BE2C (cell line): ENCODE measurements around the gene KRTAP10-1.

Experiments
- DNase-seq: peaks from one replicate; pipeline ENCODE4 v3.0.0-alpha.2; 2020
- H3K27me3 ChIP-seq: fragments of 250-450 bp; sonication (Bioruptor Pico); 2 replicates; pipeline ENCODE4 v1.5.1; 2020; ENCODE audit warnings: mild to moderate bottlenecking
- H3K36me3 ChIP-seq: fragments of 250-450 bp; sonication (Bioruptor Pico); 2 replicates; pipeline ENCODE4 v1.5.1; 2020; ENCODE audit warnings: mild to moderate bottlenecking
- H3K4me1 ChIP-seq: fragments of 250-450 bp; sonication (Bioruptor Pico); 2 replicates; pipeline ENCODE4 v1.5.1; 2020
- H3K4me3 ChIP-seq: 2 replicates; pipeline ENCODE4 v1.5.1; 2011; ENCODE audit warnings: low read depth, low read length
- H3K9me3 ChIP-seq: fragments of 250-450 bp; sonication (Bioruptor Pico); 2 replicates; pipeline ENCODE4 v1.5.1; 2020
- TF ChIP-seq, protein P1 (sequence below): IDR thresholded peaks from 2 replicates; pipeline ENCODE4 v1.5.1; 2012; ENCODE audit warnings: mild to moderate bottlenecking, low read depth, low read length

KRTAP10-1 gene

DNA sequence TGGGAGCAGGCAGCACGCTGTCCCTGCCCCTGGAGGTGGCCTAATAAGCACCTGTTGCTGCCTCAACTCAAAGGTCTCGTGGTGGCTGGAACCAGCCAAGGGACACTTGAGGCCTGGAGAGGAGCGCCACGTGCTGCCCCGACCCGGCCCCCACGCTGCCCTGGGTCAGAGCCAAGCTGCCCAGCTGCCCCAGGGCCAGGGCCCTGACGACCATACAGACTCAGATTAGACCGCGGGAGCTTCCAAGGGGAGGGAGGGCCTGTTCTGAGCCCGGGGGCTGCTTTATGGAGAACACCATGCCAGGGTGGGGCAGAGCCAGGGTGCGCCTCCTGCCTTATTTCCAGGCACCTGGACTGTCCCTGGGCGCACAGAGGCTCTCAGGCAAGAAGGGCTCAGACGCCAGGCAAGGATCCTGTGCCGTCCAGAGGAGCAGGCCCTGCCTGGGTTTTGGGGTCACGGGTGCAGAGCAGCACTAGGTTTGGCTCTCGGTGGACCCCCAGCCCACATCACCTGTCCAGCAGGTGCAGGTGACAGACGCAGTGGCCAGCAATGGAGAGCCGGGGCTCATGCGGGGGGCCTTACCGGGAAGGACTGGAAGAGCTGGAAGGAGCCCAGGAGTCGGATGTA lies 18.6 kb downstream of the KRTAP10-1 start:
- TF ChIP-seq, protein P1, sequence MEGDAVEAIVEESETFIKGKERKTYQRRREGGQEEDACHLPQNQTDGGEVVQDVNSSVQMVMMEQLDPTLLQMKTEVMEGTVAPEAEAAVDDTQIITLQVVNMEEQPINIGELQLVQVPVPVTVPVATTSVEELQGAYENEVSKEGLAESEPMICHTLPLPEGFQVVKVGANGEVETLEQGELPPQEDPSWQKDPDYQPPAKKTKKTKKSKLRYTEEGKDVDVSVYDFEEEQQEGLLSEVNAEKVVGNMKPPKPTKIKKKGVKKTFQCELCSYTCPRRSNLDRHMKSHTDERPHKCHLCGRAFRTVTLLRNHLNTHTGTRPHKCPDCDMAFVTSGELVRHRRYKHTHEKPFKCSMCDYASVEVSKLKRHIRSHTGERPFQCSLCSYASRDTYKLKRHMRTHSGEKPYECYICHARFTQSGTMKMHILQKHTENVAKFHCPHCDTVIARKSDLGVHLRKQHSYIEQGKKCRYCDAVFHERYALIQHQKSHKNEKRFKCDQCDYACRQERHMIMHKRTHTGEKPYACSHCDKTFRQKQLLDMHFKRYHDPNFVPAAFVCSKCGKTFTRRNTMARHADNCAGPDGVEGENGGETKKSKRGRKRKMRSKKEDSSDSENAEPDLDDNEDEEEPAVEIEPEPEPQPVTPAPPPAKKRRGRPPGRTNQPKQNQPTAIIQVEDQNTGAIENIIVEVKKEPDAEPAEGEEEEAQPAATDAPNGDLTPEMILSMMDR: no peak

DNA sequence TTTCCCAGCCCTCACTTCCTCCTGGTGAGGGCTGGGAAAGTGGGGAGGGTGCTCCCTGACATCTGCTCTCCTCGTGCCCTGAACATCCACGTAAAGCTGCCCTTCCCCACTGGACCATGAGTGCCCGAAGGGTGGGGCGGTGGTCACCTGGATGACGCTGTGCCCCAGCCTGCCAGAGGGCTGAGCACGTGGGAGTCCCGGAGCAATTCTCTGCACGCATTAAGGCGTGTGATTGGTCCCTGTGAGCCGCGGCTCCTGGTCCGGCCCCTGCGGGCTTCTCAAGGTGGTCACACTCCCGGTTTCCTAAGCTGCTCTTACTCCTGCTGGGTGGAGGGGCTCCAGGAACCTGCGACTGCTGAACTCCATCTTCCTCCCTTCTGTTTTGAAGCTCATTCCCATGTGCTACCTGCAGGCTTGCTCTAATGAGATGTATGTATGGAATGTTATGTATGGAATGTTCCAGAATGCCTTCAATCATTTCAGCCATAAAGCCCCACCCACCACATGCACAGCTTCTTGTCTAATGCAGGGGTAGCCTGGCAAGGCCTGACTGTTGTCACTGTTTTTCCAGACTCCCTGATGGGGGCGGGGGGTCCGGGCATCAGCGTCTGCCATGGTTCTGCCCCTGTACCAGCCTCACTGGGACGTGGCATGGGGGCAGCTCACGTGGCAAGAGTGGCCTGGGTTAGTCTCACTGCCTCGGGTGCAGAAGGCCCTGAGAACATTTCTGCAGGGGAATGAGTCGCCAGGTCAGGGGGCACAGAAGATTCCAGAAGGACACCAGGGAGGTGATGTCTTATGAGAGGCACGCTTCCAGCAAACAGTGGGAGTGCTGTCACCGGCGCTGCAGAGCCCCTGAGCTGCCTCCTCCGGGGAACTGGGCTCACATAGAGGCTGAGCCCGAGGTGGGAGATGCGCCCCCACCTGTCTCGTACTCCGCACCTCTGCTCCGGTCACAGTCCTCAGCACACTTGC lies 19.4 kb downstream of the KRTAP10-1 start:
- no peaks in the 10 kb centered on the region for H3K4me1 ChIP-seq
- H3K27me3 ChIP-seq: no peaks in the 10 kb centered on the region
- no peaks in the 10 kb centered on the region for H3K36me3 ChIP-seq
- H3K4me3 ChIP-seq: no peak overlapping the region
- H3K9me3 ChIP-seq: peaks cover 4% of the 10 kb centered on the region; the same call in 1 of the 2 replicates
- peak; percentile 4 for DNase-seq
- TF ChIP-seq, protein P1: no peak

More for the DNA sequence above, 18.6 kb downstream of the KRTAP10-1 start:
- no peaks in the 10 kb centered on the region for H3K27me3 ChIP-seq
- peak; percentile 5 for DNase-seq
- peaks cover 4% of the 10 kb centered on the region; the same call in 1 of the 2 replicates for H3K9me3 ChIP-seq
- no peak overlapping the region for H3K4me3 ChIP-seq
- H3K4me1 ChIP-seq: no peaks in the 10 kb centered on the region
- no peaks in the 10 kb centered on the region for H3K36me3 ChIP-seq

DNA sequence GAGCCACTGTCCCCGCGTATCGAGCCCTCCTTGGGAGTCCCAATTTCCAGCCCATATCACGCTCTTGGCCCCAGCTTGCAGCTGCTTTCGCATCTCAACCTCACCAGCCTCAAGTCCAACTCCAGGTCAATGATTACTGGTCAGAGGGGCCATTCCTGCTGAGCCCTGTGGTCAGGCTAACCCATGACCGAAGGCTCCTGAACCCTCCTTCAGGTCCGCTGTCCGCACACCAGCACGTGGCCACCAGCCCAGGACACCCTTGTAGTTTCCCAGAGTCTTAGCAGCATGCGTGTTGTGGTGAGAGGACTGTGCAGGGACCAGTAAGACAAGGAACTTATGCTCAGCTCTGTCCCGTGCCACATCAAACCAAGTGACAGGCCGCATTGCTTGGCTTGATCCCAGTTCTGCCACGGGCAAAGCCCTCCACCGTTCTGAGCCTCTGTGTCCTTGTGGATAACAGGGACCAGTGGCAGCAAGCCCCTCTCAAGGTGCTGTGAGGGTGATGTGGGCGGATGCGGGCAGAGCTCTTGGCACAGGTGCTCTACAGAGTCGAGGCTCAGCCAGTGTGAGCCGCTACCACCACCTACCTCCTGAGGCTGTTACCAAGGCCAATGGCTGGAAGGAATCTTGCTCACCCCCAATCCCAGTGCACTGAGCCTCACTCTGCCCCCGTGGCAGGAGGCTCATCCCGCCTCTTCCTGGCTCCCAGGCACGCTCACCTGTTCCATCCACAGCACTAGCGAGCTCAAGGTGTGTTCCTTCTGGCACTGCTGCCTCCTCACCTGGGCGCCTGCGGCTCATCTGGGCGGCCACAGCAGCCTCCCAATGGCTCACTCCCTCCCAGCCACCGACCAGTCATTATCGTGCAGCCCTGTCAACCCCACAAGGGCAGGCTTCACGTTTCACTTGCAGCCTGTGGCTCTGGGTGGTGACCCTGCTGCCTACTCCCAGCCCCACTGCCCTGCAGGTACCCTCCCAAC lies 20.4 kb downstream of the KRTAP10-1 start:
- no peaks in the 10 kb centered on the region for H3K27me3 ChIP-seq

DNA sequence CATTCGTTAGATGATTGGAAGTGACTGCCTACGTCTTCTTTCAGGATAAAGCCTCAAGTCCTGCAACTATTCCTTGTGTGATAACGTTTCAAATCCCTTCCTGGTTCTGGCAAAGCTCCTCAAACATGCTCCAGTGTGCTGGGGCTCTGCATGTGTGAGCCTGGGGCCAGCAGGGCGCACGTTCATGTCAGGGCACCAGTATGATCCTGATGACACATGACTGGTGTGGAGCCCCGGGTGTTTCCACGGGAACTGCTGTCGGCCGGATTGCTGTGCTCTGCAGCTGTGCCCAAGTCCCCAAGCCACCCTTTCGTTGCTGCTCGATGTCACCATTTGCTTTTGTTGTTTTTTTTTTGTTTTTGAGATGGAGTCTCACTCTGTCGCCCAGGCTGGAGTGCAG lies 21.3 kb downstream of the KRTAP10-1 start:
- no peaks in the 10 kb centered on the region for H3K9me3 ChIP-seq
- no peak overlapping the region for H3K4me3 ChIP-seq
- peak; percentile 2 for DNase-seq
- H3K27me3 ChIP-seq: no peaks in the 10 kb centered on the region
- TF ChIP-seq, protein P1: no peak
- H3K4me1 ChIP-seq: no peaks in the 10 kb centered on the region
- H3K36me3 ChIP-seq: no peaks in the 10 kb centered on the region

More for the DNA sequence above, 20.4 kb downstream of the KRTAP10-1 start:
- Histone ChIP-seq H3K36me3 (no peaks in the 10 kb centered on the region), H3K9me3 (peaks cover 3% of the 10 kb centered on the region; the same call in 1 of the 2 replicates), H3K4me1 (no peaks in the 10 kb centered on the region), H3K4me3 (no peak overlapping the region)
- TF ChIP-seq, protein P1: no peak
- DNase-seq: no peak

DNA sequence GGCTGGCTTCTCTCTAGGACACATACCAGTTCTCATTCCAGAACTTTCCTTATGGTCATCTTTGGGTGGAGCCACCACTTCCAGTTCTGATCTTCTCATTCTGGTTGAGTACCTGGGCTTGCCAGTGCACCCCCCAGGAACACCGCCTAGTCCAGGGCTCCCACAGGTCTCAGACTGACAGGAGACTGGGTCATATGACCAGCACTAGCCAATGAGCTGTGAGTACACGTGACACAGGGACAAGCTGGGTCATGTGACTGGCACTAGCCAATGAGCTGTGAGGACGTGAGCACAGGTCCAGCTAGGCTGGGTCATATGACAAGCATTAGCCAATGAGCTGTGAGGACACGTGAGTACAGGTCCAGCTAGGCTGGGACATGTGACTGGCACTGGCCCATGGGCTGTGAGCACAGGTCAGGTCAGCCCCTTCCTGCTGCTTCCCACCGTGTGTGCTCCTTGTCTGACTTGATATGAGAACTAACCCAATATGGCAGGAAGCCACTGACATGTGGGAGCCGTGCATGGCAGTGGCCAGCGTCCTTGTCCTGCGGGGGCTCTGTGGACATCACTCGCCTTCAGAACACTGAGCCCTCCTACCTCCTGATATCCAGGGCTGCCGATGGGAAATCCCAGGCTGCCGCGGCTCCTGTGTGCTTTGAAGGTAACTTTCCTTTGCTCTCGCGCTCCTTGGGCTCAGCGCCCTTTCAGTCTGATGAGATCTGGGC lies 22.7 kb downstream of the KRTAP10-1 start:
- H3K9me3 ChIP-seq: no peaks in the 10 kb centered on the region
- H3K36me3 ChIP-seq: no peaks in the 10 kb centered on the region
- peak; percentile 95 for DNase-seq
- peaks cover 5% of the 10 kb centered on the region; the same call in 1 of the 2 replicates for H3K27me3 ChIP-seq
- no peaks in the 10 kb centered on the region for H3K4me1 ChIP-seq
- TF ChIP-seq, protein P1: no peak
- peak overlapping the region; percentile 58 for H3K4me3 ChIP-seq
